ENCODE results near the gene LCLAT1. TPM values are rescaled to one million over a fixed set of nuclear protein-coding genes. Genes with fewer than 3 reads are reported as not detected.

Gene LCLAT1
- total RNA-seq, 1 experiment from 2014 or later, result 32.9 TPM

DNA sequence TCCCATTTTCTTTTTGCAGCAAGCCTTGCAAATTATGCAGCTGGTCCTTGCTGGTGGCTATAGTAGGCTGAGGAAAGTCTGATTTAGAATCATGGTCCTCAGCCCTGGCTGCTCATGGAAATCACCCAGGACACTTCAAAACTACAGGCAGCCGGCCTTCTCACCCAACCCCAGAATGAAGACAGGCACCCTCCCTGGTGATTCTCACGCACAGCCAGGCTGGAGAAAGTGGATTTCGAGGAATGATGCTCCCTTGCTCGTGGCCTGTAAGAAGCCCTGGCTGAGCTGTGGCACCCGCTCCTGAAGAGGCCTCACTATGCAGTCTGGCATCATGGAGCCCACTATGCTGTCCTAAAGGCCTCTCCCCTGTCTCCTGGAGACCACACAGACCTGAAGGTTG, 202.8 kb downstream of the LCLAT1 start:
- no peak overlapping the region for H3K18ac ChIP-seq (ENCODE audit: insufficient read length, low read depth, low read length)
- no peaks in the 10 kb centered on the region for H3K9me3 ChIP-seq (ENCODE audit: control insufficient read depth, low read depth, low read length)
- H4K8ac ChIP-seq (replicated peaks; ENCODE audit: insufficient read length, low read depth, low read length), result no peak overlapping the region
- no CpG with 5 or more reads among the region's 5 CpGs for WGBS (ENCODE audit: extremely low coverage, insufficient read length, low lambda C conversion rate)
- H3K27me3 ChIP-seq (ENCODE audit: insufficient read depth, low read length), result no peaks in the 10 kb centered on the region; the same call in 1 of the 2 replicates
- H3T11ph ChIP-seq (ENCODE audit: low read length), result no peak overlapping the region
- H3K23me2 ChIP-seq (ENCODE audit: insufficient read length, low read depth, low read length, poor library complexity, severe bottlenecking), result no peaks in the 10 kb centered on the region
- no peak overlapping the region for H4K5ac ChIP-seq (ENCODE audit: insufficient read length, low read depth, low read length)
- no peaks in the 10 kb centered on the region for H3K9me3 Mint-ChIP-seq
- H3K4me3 Mint-ChIP-seq, result no peak overlapping the region
- no peak overlapping the region for H4K91ac ChIP-seq (ENCODE audit: insufficient read length, low read depth, low read length)
- H2AK5ac ChIP-seq (ENCODE audit: insufficient read length, low read length), result no peak overlapping the region
- no peaks in the 10 kb centered on the region for H3K79me1 ChIP-seq (ENCODE audit: insufficient read depth, low read depth, low read length, poor library complexity, severe bottlenecking)
- peaks cover 9% of the 10 kb centered on the region; the same call in 1 of the 2 replicates for H3K4me1 ChIP-seq (ENCODE audit: insufficient read depth, low read length)
- H2AFZ ChIP-seq (ENCODE audit: low read length), result no peak overlapping the region
- H3K9ac ChIP-seq (ENCODE audit: extremely low read depth, insufficient read length, low read length), result no peak overlapping the region
- no peak overlapping the region for H2BK20ac ChIP-seq (ENCODE audit: low read depth, low read length, poor library complexity, severe bottlenecking)
- H3K4me1 Mint-ChIP-seq, result peaks cover 25 to 34% of the 10 kb centered on the region in 2 experiments
- peaks cover 37% of the 10 kb centered on the region for H3K27me3 Mint-ChIP-seq (ENCODE audit: low read depth)
- no peak overlapping the region for H2BK120ac ChIP-seq (ENCODE audit: low read depth, low read length, poor library complexity, severe bottlenecking)
- H2BK5ac ChIP-seq (ENCODE audit: insufficient read length, low read length), result no peak overlapping the region
- no peak overlapping the region for H2BK12ac ChIP-seq (ENCODE audit: insufficient read length, low read depth, low read length)
- no peak overlapping the region for H2BK15ac ChIP-seq (ENCODE audit: low read depth, low read length)
- no peaks in the 10 kb centered on the region for H3K36me3 Mint-ChIP-seq (ENCODE audit: insufficient read depth in 1 of 3, low read depth in 3 of 3)
- no peak overlapping the region for H3K23ac ChIP-seq (ENCODE audit: insufficient read length, low read depth, low read length)
- H3K4me2 ChIP-seq (ENCODE audit: insufficient read depth, insufficient read length, low read length), result no peak overlapping the region
- no peak for TF ChIP-seq CTCF (conservative IDR thresholded peaks at IDR 0.05)
- H4K20me1 ChIP-seq (ENCODE audit: control insufficient read depth, insufficient read depth, insufficient read length), result no peaks in the 10 kb centered on the region
- no peak overlapping the region for H3K14ac ChIP-seq (ENCODE audit: insufficient read depth, low read length)
- H3K79me2 ChIP-seq (ENCODE audit: insufficient read depth, low read length), result no peaks in the 10 kb centered on the region
- no peak overlapping the region for H3K27ac Mint-ChIP-seq
- H3K56ac ChIP-seq (ENCODE audit: insufficient read length, low read depth, low read length), result no peak overlapping the region
- DNase-seq, result no peak
- no peak overlapping the region for H3K4ac ChIP-seq (ENCODE audit: low read depth, low read length)
- no peak overlapping the region for H3K27ac ChIP-seq (ENCODE audit: insufficient read length, low read depth, low read length)

All from H9 (cell line).